Neural crest cell (in vitro differentiated cells): Measurements from ENCODE around the gene PIP5K1B. TPM values are rescaled to one million over a fixed set of nuclear protein-coding genes. Genes with fewer than 3 reads are reported as not detected.

Experiments used
- DNase-seq: peaks from one replicate; pipeline ENCODE4 v3.0.0; 2021; ENCODE audit warnings: low read depth, mixed read lengths, low spot score
- H3K27ac Mint-ChIP-seq: one replicate; pipeline ENCODE4 v1.8.0; 2021; ENCODE audit warnings: mild to moderate bottlenecking, mixed read lengths; ENCODE audit not compliant: unreplicated experiment
- H3K27me3 Mint-ChIP-seq: 2 replicates; pipeline ENCODE4 v1.8.0; 2021; ENCODE audit warnings: low read depth, mild to moderate bottlenecking, mixed read lengths
- H3K36me3 Mint-ChIP-seq: 2 replicates; pipeline ENCODE4 v1.8.0; 2021; ENCODE audit warnings: low read depth, mild to moderate bottlenecking, mixed read lengths
- H3K4me1 Mint-ChIP-seq: 2 replicates; pipeline ENCODE4 v1.8.0; 2021; ENCODE audit warnings: mixed read lengths
- H3K4me3 Mint-ChIP-seq: one replicate; pipeline ENCODE4 v1.8.0; 2021; ENCODE audit warnings: mild to moderate bottlenecking, mixed read lengths
- H3K9me3 Mint-ChIP-seq: 2 replicates; pipeline ENCODE4 v1.8.0; 2021; ENCODE audit warnings: mixed read lengths
- CTCF ChIP-seq: fragments of 200-600 bp; sonication (generic); conservative IDR thresholded peaks from 2 replicates; pipeline ENCODE4 v1.5.0; 2021; ENCODE audit warnings: antibody characterized with exemption, mild to moderate bottlenecking
- total RNA-seq: library from RNA; stranded (reverse); gene quantifications from 2 replicates; pipeline ENCODE4 v1.2.1, GENCODE V29; 2021

PIP5K1B gene
- total RNA-seq, 1 donor from 2014 or later: 5.9 TPM

DNA sequence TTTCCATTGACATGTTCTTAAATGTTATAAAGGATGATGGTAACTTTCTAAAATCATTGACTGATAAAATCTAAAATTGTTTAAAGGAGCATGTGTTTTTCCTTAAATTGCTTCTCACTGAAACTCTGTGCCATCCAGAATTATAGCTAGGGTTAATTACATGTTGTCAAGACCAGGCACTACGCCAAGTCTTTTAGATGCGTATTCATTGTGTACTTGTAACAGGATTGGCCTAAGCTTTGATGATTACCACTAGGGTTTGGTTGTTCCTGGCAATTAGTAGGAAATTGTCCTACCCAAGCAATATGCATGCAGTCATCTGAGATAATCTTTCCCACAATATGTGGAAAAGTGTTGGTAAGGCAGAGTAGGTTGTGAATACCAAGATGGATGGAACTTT is 265.1 kb downstream of the PIP5K1B start:
- TF ChIP-seq CTCF: no peak
- Mint-ChIP-seq H3K4me1 (no peaks in the 10 kb centered on the region), H3K4me3 (no peak overlapping the region), H3K9me3 (peaks cover 2% of the 10 kb centered on the region), H3K27me3 (peaks cover 7% of the 10 kb centered on the region), H3K36me3 (no peaks in the 10 kb centered on the region), H3K27ac (no peak overlapping the region)
- no peak for DNase-seq

GRCh38 chr9:68973619-68974018 is 268.6 kb downstream of the PIP5K1B start:
- H3K9me3 Mint-ChIP-seq: peaks cover 2% of the 10 kb centered on the region
- no peak overlapping the region for H3K27ac Mint-ChIP-seq
- TF ChIP-seq CTCF: no peak
- no peak for DNase-seq
- H3K4me1 Mint-ChIP-seq: no peaks in the 10 kb centered on the region
- H3K27me3 Mint-ChIP-seq: peaks cover 2% of the 10 kb centered on the region
- H3K36me3 Mint-ChIP-seq: peaks cover 8% of the 10 kb centered on the region
- H3K4me3 Mint-ChIP-seq: no peak overlapping the region

DNA sequence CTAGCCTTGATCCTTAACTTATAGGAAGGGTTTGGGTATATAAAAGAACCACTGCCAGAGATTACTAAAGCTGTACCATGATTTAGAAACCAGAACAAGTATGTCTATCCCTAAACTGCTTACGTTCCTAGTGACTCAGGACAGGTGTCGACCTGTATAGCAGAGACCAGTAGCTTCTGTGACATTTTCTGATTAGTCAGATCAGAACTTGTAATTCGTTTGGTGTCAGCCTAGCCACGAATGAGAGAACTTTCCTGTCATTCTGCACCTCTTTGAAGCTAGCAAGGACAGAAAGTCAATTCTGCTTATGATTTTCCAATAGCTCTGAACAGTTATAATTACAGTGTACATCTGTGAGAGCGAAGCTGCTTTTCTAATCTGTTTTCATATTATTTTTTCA is 269.4 kb downstream of the PIP5K1B start:
- no peak for DNase-seq
- H3K27ac Mint-ChIP-seq: no peak overlapping the region
- H3K27me3 Mint-ChIP-seq: peaks cover 2% of the 10 kb centered on the region
- peaks cover 2% of the 10 kb centered on the region for H3K9me3 Mint-ChIP-seq
- no peak overlapping the region for H3K4me3 Mint-ChIP-seq
- H3K36me3 Mint-ChIP-seq: peaks cover 8% of the 10 kb centered on the region
- H3K4me1 Mint-ChIP-seq: peaks cover under 1% of the 10 kb centered on the region
- no peak for TF ChIP-seq CTCF

DNA sequence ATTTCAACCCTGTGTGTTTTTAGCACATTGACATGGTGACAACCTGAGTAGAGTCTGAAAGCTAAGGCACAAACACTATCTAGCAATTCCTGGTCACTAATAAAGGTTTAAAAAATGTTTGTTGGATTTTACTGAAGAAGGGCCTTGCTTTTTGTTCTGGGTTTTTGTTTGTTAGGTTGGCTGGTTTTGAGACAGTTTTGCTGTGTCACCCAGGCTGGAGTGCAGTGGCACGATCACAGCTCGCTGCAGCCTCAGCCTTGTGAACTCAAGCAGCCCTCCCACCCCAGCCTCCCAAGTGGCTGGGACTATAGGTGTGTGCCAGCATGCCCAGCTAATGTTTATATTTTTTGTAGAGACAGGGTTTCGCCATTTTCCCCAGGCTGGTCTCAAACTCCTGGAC is 269.9 kb downstream of the PIP5K1B start:
- Mint-ChIP-seq H3K9me3 (peaks cover 2% of the 10 kb centered on the region), H3K36me3 (peaks cover 8% of the 10 kb centered on the region), H3K27me3 (peaks cover 2% of the 10 kb centered on the region), H3K27ac (no peak overlapping the region), H3K4me3 (no peak overlapping the region), H3K4me1 (peaks cover 4% of the 10 kb centered on the region)
- no peak for TF ChIP-seq CTCF
- no peak for DNase-seq

GRCh38 chr9:68975365-68976043 is 270.5 kb downstream of the PIP5K1B start:
- DNase-seq: no peak
- Mint-ChIP-seq H3K9me3 (peaks cover 2% of the 10 kb centered on the region), H3K36me3 (peaks cover 8% of the 10 kb centered on the region), H3K4me3 (no peak overlapping the region), H3K27me3 (peaks cover 2% of the 10 kb centered on the region), H3K27ac (no peak overlapping the region), H3K4me1 (peaks cover 4% of the 10 kb centered on the region)
- TF ChIP-seq CTCF: no peak
